T47D (cell line): ENCODE data around the gene USP26.
"Not testable (repeated sequence)": the region's sequence is repeated elsewhere in the genome, so short reads cannot be mapped to it uniquely, and the experiment has no call there.

ENCODE experiments used
- DNase-seq, 2 experiments: peaks; one replicate each; pipeline versions ENCODE4 v3.0.0 to v3.0.0-alpha.2; 2011 to 2012; ENCODE audit warnings: low read depth in 1 of 2, low spot score in 1 of 2
- JUND ChIP-seq: IDR thresholded peaks from 2 replicates; pipeline ENCODE4 v1.6.1; 2012; ENCODE audit warnings: low read depth
- in situ Hi-C: cut with HindIII; loops from 2 replicates; pipeline ENCODE4 v1.10.0; 2016; ENCODE audit warnings: low sequenced_read_pairs, low pct_unique_long_range_greater_than_20kb

USP26 gene

GRCh38 chrX:132999209-132999608 lies 97.7 kb downstream of the USP26 start:
- in situ Hi-C loops: no loop called here
- no peak for TF ChIP-seq JUND

GRCh38 chrX:132990835-132991234 lies 106.1 kb downstream of the USP26 start:
- in situ Hi-C loops: no loop called here
- no peak for TF ChIP-seq JUND
- no peak for DNase-seq

More at GRCh38 chrX:132999209-132999608, 97.7 kb downstream of the USP26 start:
- peak in 1 of 2 experiments; percentile 0 for DNase-seq

- in situ Hi-C loops: no loop called here
- no peak for TF ChIP-seq JUND
Measured at GRCh38 chrX:132986556-132986955, 110.4 kb downstream of the USP26 start.

GRCh38 chrX:132984058-132984650 lies 112.8 kb downstream of the USP26 start:
- no peak for DNase-seq
- TF ChIP-seq JUND: no peak
- in situ Hi-C loops: no loop called here

More at GRCh38 chrX:132986556-132986955, 110.4 kb downstream of the USP26 start:
- DNase-seq: no peak

- in situ Hi-C loops: no loop called here
- TF ChIP-seq JUND: no peak
- DNase-seq: no peak
Measured at GRCh38 chrX:132983496-132983895, 113.4 kb downstream of the USP26 start.

GRCh38 chrX:132980035-132980434 lies 116.9 kb downstream of the USP26 start:
- DNase-seq, in situ Hi-C loops: not testable (repeated sequence)
